HepG2 (cell line): ENCODE measurements around the gene SPOP. TPM values are rescaled to one million over a fixed set of nuclear protein-coding genes. Genes with fewer than 3 reads are reported as not detected.

Experiments
- ARNT2 ChIP-seq: sonication (generic); formaldehyde crosslinking; IDR thresholded peaks from 2 replicates; pipeline ENCODE4 v1.8.0; 2022; ENCODE audit warnings: mild to moderate bottlenecking, low read depth, missing genetic modification reagents, moderate library complexity
- BHLHE40 ChIP-seq: IDR thresholded peaks from 2 replicates; pipeline ENCODE4 v1.6.1; 2011; ENCODE audit warnings: low read length, improper control_type of control experiment
- DNMT1 ChIP-seq: sonication (generic); formaldehyde crosslinking; IDR thresholded peaks from 2 replicates; pipeline ENCODE4 v1.5.1; 2020; ENCODE audit warnings: mild to moderate bottlenecking, missing genetic modification reagents
- MAF1 ChIP-seq: sonication (generic); formaldehyde crosslinking; IDR thresholded peaks from 2 replicates; pipeline ENCODE4 v1.5.0; 2020; ENCODE audit warnings: missing genetic modification reagents, borderline replicate concordance
- NAIF1 ChIP-seq: sonication (generic); formaldehyde crosslinking; IDR thresholded peaks from 2 replicates; pipeline ENCODE4 v1.5.0; 2020; ENCODE audit warnings: mild to moderate bottlenecking, missing genetic modification reagents, borderline replicate concordance
- NFKB2 ChIP-seq: sonication (generic); formaldehyde crosslinking; IDR thresholded peaks from 2 replicates; pipeline ENCODE4 v1.4.0; 2020; ENCODE audit warnings: missing genetic modification reagents, borderline replicate concordance
- NR1H2 ChIP-seq: sonication (generic); formaldehyde crosslinking; IDR thresholded peaks from 2 replicates; pipeline ENCODE4 v1.8.1; 2022; ENCODE audit warnings: low read depth, missing genetic modification reagents, borderline replicate concordance
- SNAI1 ChIP-seq: sonication (generic); formaldehyde crosslinking; IDR thresholded peaks from 2 replicates; pipeline ENCODE4 v1.5.0; 2020; ENCODE audit warnings: mild to moderate bottlenecking, missing genetic modification reagents, borderline replicate concordance
- SOX5 ChIP-seq: IDR thresholded peaks from 2 replicates; pipeline ENCODE4 v1.6.1; 2016; ENCODE audit warnings: borderline replicate concordance
- SRSF4 ChIP-seq: fragments of 200-400 bp; formaldehyde crosslinking; IDR thresholded peaks from one replicate; pipeline ENCODE4 v1.6.1; 2018; ENCODE audit warnings: mild to moderate bottlenecking, low read depth, low read length, moderate library complexity; ENCODE audit not compliant: poor library complexity, severe bottlenecking
- ZNF160 ChIP-seq: sonication (generic); formaldehyde crosslinking; IDR thresholded peaks from 2 replicates; pipeline ENCODE4 v1.8.0; 2022; ENCODE audit warnings: mild to moderate bottlenecking, inconsistent platforms, missing genetic modification reagents
- ZNF260 ChIP-seq: sonication (generic); formaldehyde crosslinking; IDR thresholded peaks from 2 replicates; pipeline ENCODE4 v1.4.0; 2020; ENCODE audit warnings: missing genetic modification reagents, low read depth, mild to moderate bottlenecking, borderline replicate concordance
- ZNF282 ChIP-seq: fragments of 450-650 bp; IDR thresholded peaks from 2 replicates; pipeline ENCODE4 v1.6.1; 2018; ENCODE audit not compliant: partially characterized antibody
- ZNF333 ChIP-seq: sonication (generic); formaldehyde crosslinking; IDR thresholded peaks from 2 replicates; pipeline ENCODE4 v1.4.0; 2020; ENCODE audit warnings: mild to moderate bottlenecking, missing genetic modification reagents, borderline replicate concordance
- ZNF446 ChIP-seq: sonication (generic); formaldehyde crosslinking; IDR thresholded peaks from 2 replicates; pipeline ENCODE4 v1.5.0; 2020; ENCODE audit warnings: mild to moderate bottlenecking, missing genetic modification reagents
- ZNF572 ChIP-seq: sonication (generic); formaldehyde crosslinking; IDR thresholded peaks from 2 replicates; pipeline ENCODE4 v1.5.1; 2020; ENCODE audit warnings: mild to moderate bottlenecking, missing genetic modification reagents
- polyA plus RNA-seq, 8 experiments: library from polyadenylated mRNA; depleted of rRNA in 3 of 8; stranded (reverse) in 7 of 8; unstranded in 1 of 8; fragments of >200 nt; fragmentation: Illumina TruSeq in 4 of 8; extraction: Trizol in 4 of 8; gene quantifications; 2 replicates each; pipeline versions ENCODE4 v1.2.1 to v1.2.3, GENCODE V29; 2011 to 2016; ENCODE audit warnings: low read depth in 4 of 8, missing spikeins in 1 of 8, mixed read lengths in 1 of 8; ENCODE audit not compliant: insufficient read depth in 1 of 8
- total RNA-seq, 5 experiments: library from RNA; depleted of rRNA; stranded (reverse); fragments of >200 nt; fragmentation: Illumina TruSeq; extraction: Trizol; gene quantifications; 2 replicates each; pipeline ENCODE4 v1.2.3, GENCODE V29; 2016; ENCODE audit warnings: low read depth in 1 of 5
- TF ChIP-seq, protein P1 (sequence below): sonication (generic); formaldehyde crosslinking; IDR thresholded peaks from 2 replicates; pipeline ENCODE4 v1.4.0; 2020; ENCODE audit warnings: low read depth, missing genetic modification reagents
- TF ChIP-seq, protein P2 (sequence below): sonication (generic); formaldehyde crosslinking; conservative IDR thresholded peaks from 2 replicates; pipeline ENCODE4 v1.4.0; 2020; ENCODE audit warnings: missing genetic modification reagents
- TF ChIP-seq, protein P3 (sequence below): sonication (generic); formaldehyde crosslinking; conservative IDR thresholded peaks from 2 replicates; pipeline ENCODE4 v1.8.0; 2022; ENCODE audit warnings: mild to moderate bottlenecking, moderate library complexity, missing genetic modification reagents

SPOP gene
- total and polyA plus RNA-seq, 2 of the 13 experiments (the other 11 are each of a cell fraction or from before 2014, with no cell fraction given) = 52.8 to 60.8 TPM

DNA sequence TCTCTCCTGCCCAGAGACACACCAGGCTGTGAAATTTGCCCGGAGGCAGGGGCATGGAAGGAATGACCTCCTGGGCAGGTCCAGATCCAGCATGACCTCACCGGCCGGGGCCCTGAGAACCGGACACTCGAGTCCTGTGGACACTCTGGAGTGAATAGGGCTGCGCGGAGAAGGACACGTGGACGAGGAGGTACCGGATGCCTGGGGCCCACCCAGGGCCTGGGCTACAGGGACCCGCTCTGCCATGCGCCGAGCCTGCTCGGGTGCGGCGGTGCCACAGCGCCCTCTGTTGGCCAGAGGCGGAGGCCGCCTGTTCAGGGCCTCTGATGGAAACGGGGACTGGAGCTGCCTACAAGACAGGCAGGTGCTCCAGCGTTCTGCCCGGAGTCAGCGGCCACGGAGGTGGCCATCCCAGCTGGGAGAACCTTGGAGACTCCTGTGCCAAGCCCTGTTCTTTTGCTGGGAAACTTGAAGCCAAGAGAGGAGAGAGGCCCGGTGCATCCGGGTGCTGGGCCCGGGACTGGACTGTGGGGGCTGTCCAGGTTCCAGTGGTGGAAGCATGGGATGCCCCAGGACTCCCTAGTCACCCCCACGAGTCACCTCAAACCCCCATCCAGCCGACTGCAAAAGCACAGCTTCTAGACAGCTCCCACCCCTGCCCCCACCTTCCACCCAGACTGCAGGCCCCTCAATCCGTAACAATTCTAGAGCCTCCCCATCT lies 121.5 kb downstream of the SPOP start (continued):
- TF ChIP-seq, protein P1, sequence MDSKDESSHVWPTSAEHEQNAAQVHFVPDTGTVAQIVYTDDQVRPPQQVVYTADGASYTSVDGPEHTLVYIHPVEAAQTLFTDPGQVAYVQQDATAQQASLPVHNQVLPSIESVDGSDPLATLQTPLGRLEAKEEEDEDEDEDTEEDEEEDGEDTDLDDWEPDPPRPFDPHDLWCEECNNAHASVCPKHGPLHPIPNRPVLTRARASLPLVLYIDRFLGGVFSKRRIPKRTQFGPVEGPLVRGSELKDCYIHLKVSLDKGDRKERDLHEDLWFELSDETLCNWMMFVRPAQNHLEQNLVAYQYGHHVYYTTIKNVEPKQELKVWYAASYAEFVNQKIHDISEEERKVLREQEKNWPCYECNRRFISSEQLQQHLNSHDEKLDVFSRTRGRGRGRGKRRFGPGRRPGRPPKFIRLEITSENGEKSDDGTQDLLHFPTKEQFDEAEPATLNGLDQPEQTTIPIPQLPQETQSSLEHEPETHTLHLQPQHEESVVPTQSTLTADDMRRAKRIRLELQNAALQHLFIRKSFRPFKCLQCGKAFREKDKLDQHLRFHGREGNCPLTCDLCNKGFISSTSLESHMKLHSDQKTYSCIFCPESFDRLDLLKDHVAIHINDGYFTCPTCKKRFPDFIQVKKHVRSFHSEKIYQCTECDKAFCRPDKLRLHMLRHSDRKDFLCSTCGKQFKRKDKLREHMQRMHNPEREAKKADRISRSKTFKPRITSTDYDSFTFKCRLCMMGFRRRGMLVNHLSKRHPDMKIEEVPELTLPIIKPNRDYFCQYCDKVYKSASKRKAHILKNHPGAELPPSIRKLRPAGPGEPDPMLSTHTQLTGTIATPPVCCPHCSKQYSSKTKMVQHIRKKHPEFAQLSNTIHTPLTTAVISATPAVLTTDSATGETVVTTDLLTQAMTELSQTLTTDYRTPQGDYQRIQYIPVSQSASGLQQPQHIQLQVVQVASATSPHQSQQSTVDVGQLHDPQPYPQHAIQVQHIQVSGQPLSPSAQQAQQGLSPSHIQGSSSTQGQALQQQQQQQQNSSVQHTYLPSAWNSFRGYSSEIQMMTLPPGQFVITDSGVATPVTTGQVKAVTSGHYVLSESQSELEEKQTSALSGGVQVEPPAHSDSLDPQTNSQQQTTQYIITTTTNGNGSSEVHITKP (CRISPR knock-in tag) = 0 out of 2 replicates have a peak, but pooled peaks have one; percentile 17
- TF ChIP-seq, protein P2, sequence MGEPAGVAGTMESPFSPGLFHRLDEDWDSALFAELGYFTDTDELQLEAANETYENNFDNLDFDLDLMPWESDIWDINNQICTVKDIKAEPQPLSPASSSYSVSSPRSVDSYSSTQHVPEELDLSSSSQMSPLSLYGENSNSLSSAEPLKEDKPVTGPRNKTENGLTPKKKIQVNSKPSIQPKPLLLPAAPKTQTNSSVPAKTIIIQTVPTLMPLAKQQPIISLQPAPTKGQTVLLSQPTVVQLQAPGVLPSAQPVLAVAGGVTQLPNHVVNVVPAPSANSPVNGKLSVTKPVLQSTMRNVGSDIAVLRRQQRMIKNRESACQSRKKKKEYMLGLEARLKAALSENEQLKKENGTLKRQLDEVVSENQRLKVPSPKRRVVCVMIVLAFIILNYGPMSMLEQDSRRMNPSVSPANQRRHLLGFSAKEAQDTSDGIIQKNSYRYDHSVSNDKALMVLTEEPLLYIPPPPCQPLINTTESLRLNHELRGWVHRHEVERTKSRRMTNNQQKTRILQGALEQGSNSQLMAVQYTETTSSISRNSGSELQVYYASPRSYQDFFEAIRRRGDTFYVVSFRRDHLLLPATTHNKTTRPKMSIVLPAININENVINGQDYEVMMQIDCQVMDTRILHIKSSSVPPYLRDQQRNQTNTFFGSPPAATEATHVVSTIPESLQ (CRISPR knock-in tag) = 0 out of 2 replicates have a peak, but pooled peaks have one; percentile 83
- TF ChIP-seq ZNF282 (no peak), NAIF1 (CRISPR knock-in tag) (no peak), ZNF446 (CRISPR knock-in tag) (0 out of 2 replicates have a peak, but pooled peaks have one; percentile 14), MAF1 (no peak), ARNT2 (CRISPR knock-in tag) (no peak), NFKB2 (CRISPR knock-in tag) (peak; percentile 68; the same call in 1 of the 2 replicates), ZNF572 (peak; percentile 95), SNAI1 (CRISPR knock-in tag) (no peak), ZNF160 (CRISPR knock-in tag) (no peak), NR1H2 (CRISPR knock-in tag) (no peak), BHLHE40 (no peak; the same call in 1 of the 2 replicates), ZNF260 (CRISPR knock-in tag) (peak; percentile 79; the same call in 1 of the 2 replicates), ZNF333 (CRISPR knock-in tag) (peak; percentile 27; the same call in 1 of the 2 replicates), SRSF4 (no peak), DNMT1 (CRISPR knock-in tag) (peak; percentile 81; the same call in 1 of the 2 replicates), SOX5 (CRISPR knock-in tag) (0 out of 2 replicates have a peak, but pooled peaks have one; percentile 14)
- TF ChIP-seq, protein P3, sequence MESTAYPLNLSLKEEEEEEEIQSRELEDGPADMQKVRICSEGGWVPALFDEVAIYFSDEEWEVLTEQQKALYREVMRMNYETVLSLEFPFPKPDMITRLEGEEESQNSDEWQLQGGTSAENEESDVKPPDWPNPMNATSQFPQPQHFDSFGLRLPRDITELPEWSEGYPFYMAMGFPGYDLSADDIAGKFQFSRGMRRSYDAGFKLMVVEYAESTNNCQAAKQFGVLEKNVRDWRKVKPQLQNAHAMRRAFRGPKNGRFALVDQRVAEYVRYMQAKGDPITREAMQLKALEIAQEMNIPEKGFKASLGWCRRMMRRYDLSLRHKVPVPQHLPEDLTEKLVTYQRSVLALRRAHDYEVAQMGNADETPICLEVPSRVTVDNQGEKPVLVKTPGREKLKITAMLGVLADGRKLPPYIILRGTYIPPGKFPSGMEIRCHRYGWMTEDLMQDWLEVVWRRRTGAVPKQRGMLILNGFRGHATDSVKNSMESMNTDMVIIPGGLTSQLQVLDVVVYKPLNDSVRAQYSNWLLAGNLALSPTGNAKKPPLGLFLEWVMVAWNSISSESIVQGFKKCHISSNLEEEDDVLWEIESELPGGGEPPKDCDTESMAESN (CRISPR knock-in tag) = no peak; the same call in 1 of the 2 replicates
